Brain microvascular endothelial cell (primary cell): Measurements from ENCODE around the gene OSER1.

Experiments used
- DNase-seq: peaks from one replicate; pipeline ENCODE4 v3.0.0-alpha.2; 2020
- H3K27ac ChIP-seq: fragments of 250-450 bp; sonication (Bioruptor Pico); 2 replicates; pipeline ENCODE4 v1.5.1; 2020; ENCODE audit warnings: mild to moderate bottlenecking, moderate library complexity
- H3K27me3 ChIP-seq: fragments of 250-450 bp; sonication (Bioruptor Pico); replicated peaks from 2 replicates; pipeline ENCODE4 v1.5.1; 2020; ENCODE audit warnings: mild to moderate bottlenecking
- H3K36me3 ChIP-seq: fragments of 250-450 bp; sonication (Bioruptor Pico); replicated peaks from 2 replicates; pipeline ENCODE4 v1.5.1; 2020; ENCODE audit warnings: mild to moderate bottlenecking
- H3K4me3 ChIP-seq: 2 replicates; pipeline ENCODE4 v1.5.1; 2011; ENCODE audit warnings: low read depth, mild to moderate bottlenecking, control low read depth, low read length, moderate library complexity
- CTCF ChIP-seq: IDR thresholded peaks from 2 replicates; pipeline ENCODE4 v1.5.1; 2011; ENCODE audit warnings: low read depth, mild to moderate bottlenecking, moderate library complexity, low read length, control low read depth, inconsistent platforms; ENCODE audit errors: missing control alignments
- in situ Hi-C: cut with HindIII; loops from 2 replicates; pipeline ENCODE4 v1.10.0; 2017; ENCODE audit warnings: low sequenced_read_pairs, low pct_ligation_motif_present

Gene OSER1

DNA sequence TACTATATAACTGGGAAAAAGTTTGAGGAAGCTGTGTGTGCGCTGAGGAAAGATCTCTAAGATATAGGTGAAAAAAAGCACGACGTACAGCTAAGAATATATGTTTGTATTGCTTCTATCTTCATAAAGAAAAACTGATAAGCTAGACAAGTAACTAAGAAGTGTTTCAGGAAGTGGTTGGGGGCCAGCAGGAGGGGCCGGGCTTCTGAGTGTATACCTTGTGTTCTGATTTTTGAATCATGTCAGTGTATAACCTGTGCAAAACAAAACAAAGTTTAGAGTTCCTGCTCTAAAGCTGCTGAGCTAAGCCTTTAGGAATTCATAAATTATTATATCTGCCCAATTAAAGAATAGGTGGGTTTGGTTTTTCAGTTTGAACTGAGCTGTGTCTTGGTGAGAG lies 7.9 kb upstream of the OSER1 start:
- in situ Hi-C loops, result no loop called here
- Histone ChIP-seq H3K4me3 (no peak overlapping the region), H3K27me3 (no peaks in the 10 kb centered on the region), H3K27ac (no peak overlapping the region), H3K36me3 (no peaks in the 10 kb centered on the region)
- DNase-seq, result no peak
- TF ChIP-seq CTCF, result no peak

GRCh38 chr20:44217342-44218092 lies 6.9 kb upstream of the OSER1 start:
- in situ Hi-C loops, result no loop called here
- no peak overlapping the region for H3K27ac ChIP-seq
- peak; percentile 98 for TF ChIP-seq CTCF

GRCh38 chr20:44215125-44215524 lies 4.6 kb upstream of the OSER1 start:
- Histone ChIP-seq H3K36me3 (peaks cover 3% of the 10 kb centered on the region), H3K27ac (no peak overlapping the region), H3K4me3 (no peak overlapping the region), H3K27me3 (no peaks in the 10 kb centered on the region)
- in situ Hi-C loops, result no loop called here
- TF ChIP-seq CTCF, result peak; percentile 93
- peak; percentile 53 for DNase-seq

More at GRCh38 chr20:44217342-44218092, 6.9 kb upstream of the OSER1 start:
- Histone ChIP-seq H3K4me3 (no peak overlapping the region), H3K27me3 (no peaks in the 10 kb centered on the region), H3K36me3 (no peaks in the 10 kb centered on the region)
- DNase-seq, result peak; percentile 58

GRCh38 chr20:44212792-44213191 lies 2.2 kb upstream of the OSER1 start:
- H3K27ac ChIP-seq, result no peak overlapping the region
- DNase-seq, result no peak
- H3K27me3 ChIP-seq, result no peaks in the 10 kb centered on the region
- H3K36me3 ChIP-seq, result peaks cover 3% of the 10 kb centered on the region
- in situ Hi-C loops, result no loop called here
- no peak overlapping the region for H3K4me3 ChIP-seq
- no peak for TF ChIP-seq CTCF

DNA sequence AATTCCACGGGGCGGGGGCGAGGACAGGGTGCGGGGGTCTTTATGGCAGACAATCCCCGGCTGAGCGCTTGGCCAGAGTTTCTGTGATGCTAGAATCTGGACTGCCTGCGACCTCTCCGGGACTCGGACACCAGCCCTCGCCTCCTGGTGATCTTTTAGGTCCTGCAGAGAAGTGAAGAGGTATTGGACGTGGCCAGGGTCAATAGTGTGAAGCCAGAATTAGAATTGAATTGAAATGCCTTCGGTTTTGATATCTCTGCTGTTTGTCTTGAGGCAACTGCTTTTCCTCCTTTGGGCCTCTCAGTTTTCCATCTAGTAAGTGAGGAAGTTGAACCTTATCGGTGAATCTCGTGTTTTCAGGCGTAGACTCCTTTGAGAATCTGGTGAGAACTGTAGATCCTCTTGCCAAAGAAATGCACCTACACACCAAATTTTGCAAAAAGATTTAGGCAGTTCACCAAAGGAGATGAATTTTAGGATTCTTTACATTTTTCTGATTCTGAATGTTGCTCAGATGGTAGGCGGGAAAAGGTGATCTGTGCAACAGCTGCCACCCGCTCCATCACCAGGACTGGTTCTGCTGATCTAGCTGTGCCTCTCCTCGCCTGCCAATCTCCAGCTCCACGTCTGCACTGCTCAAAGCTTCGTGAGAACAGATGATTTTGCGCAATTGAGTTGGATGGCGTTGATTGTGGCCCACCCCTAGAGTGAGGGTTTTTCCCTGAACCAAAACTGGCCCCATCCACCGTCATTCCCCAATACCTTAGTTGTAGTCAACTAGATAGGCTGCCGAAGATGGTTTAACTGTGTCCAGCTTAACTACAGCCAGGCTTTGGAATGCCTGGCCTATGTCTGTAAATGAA lies 837 bp upstream of the OSER1 start:
- peaks cover 3% of the 10 kb centered on the region for H3K36me3 ChIP-seq
- peak overlapping the region; percentile 96 for H3K4me3 ChIP-seq
- TF ChIP-seq CTCF, result no peak
- no peaks in the 10 kb centered on the region for H3K27me3 ChIP-seq
- peak overlapping the region; percentile 97 for H3K27ac ChIP-seq
- DNase-seq, result peak; percentile 11
- in situ Hi-C loops, result no loop called here
